K562 (cell line): Measurements from ENCODE around the gene P2RY6. TPM values are rescaled to one million over a fixed set of nuclear protein-coding genes. Genes with fewer than 3 reads are reported as not detected.

Source experiments
- BACH1 ChIP-seq: fragments of 200-800 bp; sonication (Bioruptor generic); IDR thresholded peaks from 2 replicates; pipeline ENCODE4 v1.6.1; 2016; ENCODE audit warnings: missing genetic modification characterization, missing compliant biosample characterization
- DMBX1 ChIP-seq: fragments of 250-450 bp; sonication (Bioruptor Pico); IDR thresholded peaks from 2 replicates; pipeline ENCODE4 v1.8.0; 2022; ENCODE audit warnings: inconsistent platforms, mild to moderate bottlenecking, moderate library complexity, borderline replicate concordance
- EP300 ChIP-seq: IDR thresholded peaks from 2 replicates; pipeline ENCODE4 v1.6.1; 2012; ENCODE audit warnings: low read length, improper control_type of control experiment
- FOXJ3 ChIP-seq: sonication (generic); formaldehyde crosslinking; IDR thresholded peaks from 2 replicates; pipeline ENCODE4 v1.4.0; 2020; ENCODE audit warnings: mild to moderate bottlenecking, missing genetic modification reagents
- FOXK2 ChIP-seq, 2 experiments: fragments of 450-650 bp; IDR thresholded peaks in 1 of 2; conservative IDR thresholded peaks in 1 of 2; 2 replicates each; pipeline ENCODE4 v1.6.1; 2016; ENCODE audit warnings: low read depth in 2 of 2, mild to moderate bottlenecking in 1 of 2
- HIVEP1 ChIP-seq: fragments of 250-450 bp; sonication (Bioruptor Pico); IDR thresholded peaks from 2 replicates; pipeline ENCODE4 v1.4.0; 2020; ENCODE audit warnings: mild to moderate bottlenecking
- MYNN ChIP-seq, 2 experiments: sonication (generic); formaldehyde crosslinking in 1 of 2; IDR thresholded peaks; 2 replicates each; pipeline versions ENCODE4 v1.5.0 to v1.6.1; 2016 to 2020; ENCODE audit warnings: antibody characterized with exemption in 1 of 2, missing genetic modification reagents in 1 of 2
- SPI1 ChIP-seq: IDR thresholded peaks from 2 replicates; pipeline ENCODE4 v1.6.1; 2011; ENCODE audit warnings: low read depth, low read length, control low read depth, borderline replicate concordance
- SUPT5H ChIP-seq: fragments of 450-650 bp; IDR thresholded peaks from 2 replicates; pipeline ENCODE4 v1.6.1; 2016
- YY1 ChIP-seq, 3 experiments: IDR thresholded peaks; 2 replicates each; pipeline ENCODE4 v1.6.1; 2011; ENCODE audit warnings: low read length in 2 of 3, mild to moderate bottlenecking in 2 of 3, moderate library complexity in 2 of 3, borderline replicate concordance in 1 of 3, control low read depth in 1 of 3, low read depth in 1 of 3; ENCODE audit not compliant: insufficient read depth in 3 of 3, insufficient replicate concordance in 2 of 3, control insufficient read depth in 1 of 3, insufficient read length in 1 of 3; ENCODE audit errors: extremely low read depth in 1 of 3
- ZNF263 ChIP-seq: sonication (generic); formaldehyde crosslinking; IDR thresholded peaks from 2 replicates; pipeline ENCODE4 v1.8.0; 2022; ENCODE audit warnings: mild to moderate bottlenecking, missing genetic modification reagents, borderline replicate concordance
- polyA plus RNA-seq, 8 experiments: library from polyadenylated mRNA; depleted of rRNA in 4 of 8; stranded (reverse) in 5 of 8; unstranded in 3 of 8; fragments of >200 nt; fragmentation: Nextera tagmentation in 2 of 8; fragmentation: Illumina TruSeq in 1 of 8; extraction: Ambion mirVana in 2 of 8; extraction: Trizol in 1 of 8; gene quantifications; 2 replicates each; pipeline versions ENCODE4 v1.2.1 to v1.2.3, GENCODE V29; 2011 to 2014; ENCODE audit warnings: inconsistent platforms in 1 of 8, missing spikeins in 1 of 8
- total RNA-seq, 7 experiments: library from RNA; depleted of rRNA in 6 of 7; stranded (reverse); fragments of >200 nt in 6 of 7; fragmentation: Illumina TruSeq in 2 of 7; extraction: Trizol in 2 of 7; gene quantifications; 2 replicates each; pipeline versions ENCODE4 v1.2.1 to v1.2.3, GENCODE V29; 2011 to 2021; ENCODE audit warnings: low replicate concordance in 1 of 7

Gene P2RY6
- total and polyA plus RNA-seq, 9 of the 15 experiments (the other 6 are each of a cell fraction or from before 2014, with no cell fraction given): not detected

GRCh38 chr11:73307323-73308002 lies 35.3 kb downstream of the P2RY6 start (continued):
- TF ChIP-seq MYNN (IDR thresholded peaks at IDR 0.05) (no peak), MYNN (CRISPR knock-in tag; IDR thresholded peaks at IDR 0.05) (no peak), FOXJ3 (no peak), SUPT5H (no peak), SPI1 (no peak), BACH1 (tag) (no peak), HIVEP1 (no peak), EP300 (peak; percentile 29; the same call in 1 of the 2 replicates), FOXK2 (conservative IDR thresholded peaks at IDR 0.05 in 1 of 2, IDR thresholded peaks at IDR 0.05 in 1 of 2; ENCODE audit: low read depth in 2 of 2) (no peak), DMBX1 (CRISPR knock-in tag) (no peak), ZNF263 (CRISPR knock-in tag) (no peak), YY1 (IDR thresholded peaks at IDR 0.05; ENCODE audit: borderline replicate concordance in 1 of 3, control insufficient read depth in 1 of 3, extremely low read depth in 1 of 3, insufficient read depth in 3 of 3, insufficient read length in 1 of 3, insufficient replicate concordance in 2 of 3, low read depth in 1 of 3, low read length in 2 of 3) (peak in 1 of 3 experiments; percentile 54)
